PC-3 (cell line): ENCODE measurements around the gene KISS1.
"Not testable (repeated sequence)": the region's sequence is repeated elsewhere in the genome, so short reads cannot be mapped to it uniquely, and the experiment has no call there.

Experiments used
- CTCF ChIP-seq: fragments of 300-600 bp; sonication (generic); conservative IDR thresholded peaks from 2 replicates; pipeline ENCODE4 v1.5.1; 2017; ENCODE audit warnings: antibody characterized with exemption, low read depth, mild to moderate bottlenecking, low read length
- EZH2 ChIP-seq: fragments of 300-600 bp; sonication (generic); IDR thresholded peaks from one replicate; pipeline ENCODE4 v1.6.1; 2017; ENCODE audit warnings: antibody characterized with exemption, mild to moderate bottlenecking, low read length; ENCODE audit not compliant: unreplicated experiment
- EZH2phosphoT487 ChIP-seq: fragments of 300-600 bp; sonication (generic); IDR thresholded peaks from 2 replicates; pipeline ENCODE4 v1.6.1; 2018; ENCODE audit warnings: mild to moderate bottlenecking, antibody characterized with exemption, low read length, borderline replicate concordance

- TF ChIP-seq CTCF, EZH2phosphoT487, EZH2: not testable (repeated sequence)
Measured at GRCh38 chr1:204239401-204239800, 43.1 kb upstream of the KISS1 start.
